HL-60 (cell line): ENCODE data around the gene ZP4.

Source experiments
- DNase-seq, 2 experiments: peaks; one replicate each; pipeline ENCODE4 v3.0.0-alpha.2; 2010 to 2020; ENCODE audit warnings: low read depth in 1 of 2, low spot score in 1 of 2
- H3K27ac ChIP-seq: fragments of 250-450 bp; sonication (Bioruptor Pico); replicated peaks from 2 replicates; pipeline ENCODE4 v1.5.1; 2020; ENCODE audit warnings: mild to moderate bottlenecking, moderate library complexity
- H3K27me3 ChIP-seq: fragments of 250-450 bp; sonication (Bioruptor Pico); 2 replicates; pipeline ENCODE4 v1.5.1; 2021; ENCODE audit warnings: mild to moderate bottlenecking, moderate library complexity; ENCODE audit not compliant: insufficient read depth, poor library complexity, severe bottlenecking
- H3K4me3 ChIP-seq: replicated peaks from 2 replicates; pipeline ENCODE4 v1.5.1; 2011; ENCODE audit warnings: mild to moderate bottlenecking, control low read depth, low read length; ENCODE audit not compliant: insufficient read depth
- GABPA ChIP-seq: IDR thresholded peaks from 2 replicates; pipeline ENCODE4 v1.6.1; 2012; ENCODE audit warnings: low read depth
- POLR2AphosphoS5 ChIP-seq: IDR thresholded peaks from 2 replicates; pipeline ENCODE4 v1.6.1; 2012; ENCODE audit warnings: low read depth
- SPI1 ChIP-seq: IDR thresholded peaks from 2 replicates; pipeline ENCODE4 v1.6.1; 2012; ENCODE audit warnings: low read depth, mild to moderate bottlenecking, borderline replicate concordance
- TF ChIP-seq, protein P1 (sequence below): IDR thresholded peaks from one replicate; pipeline ENCODE4 v1.5.1; 2011; ENCODE audit warnings: low read length, control low read depth, inconsistent platforms; ENCODE audit not compliant: insufficient read depth
- TF ChIP-seq, protein P2 (sequence below): IDR thresholded peaks from 2 replicates; pipeline ENCODE4 v1.6.1; 2012; ENCODE audit warnings: low read depth; ENCODE audit not compliant: insufficient replicate concordance

The ZP4 gene

DNA sequence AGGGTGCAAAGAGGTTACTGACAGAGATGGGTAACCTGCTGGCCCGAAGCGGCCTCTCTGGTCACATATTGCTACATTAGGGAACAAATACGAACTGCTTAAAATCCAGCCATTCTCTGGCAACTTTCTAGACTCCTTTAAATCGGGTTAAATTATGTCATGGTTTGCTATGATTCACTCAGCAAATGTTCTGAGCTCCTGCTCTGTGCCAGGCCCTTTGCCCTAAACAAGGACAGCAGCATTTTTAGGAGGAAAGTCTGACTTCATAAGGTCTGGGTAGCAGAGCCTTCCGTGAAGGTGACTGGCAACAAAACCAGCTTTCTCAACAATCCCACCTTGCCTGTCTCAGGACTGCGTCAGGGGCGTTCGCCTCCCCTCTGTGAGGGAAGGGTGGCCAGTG, 15.4 kb downstream of the ZP4 start:
- H3K27ac ChIP-seq = no peak overlapping the region
- no peaks in the 10 kb centered on the region for H3K27me3 ChIP-seq
- H3K4me3 ChIP-seq = no peak overlapping the region
- no peak for DNase-seq
- TF ChIP-seq SPI1 = no peak
- no peak for TF ChIP-seq GABPA
- TF ChIP-seq POLR2AphosphoS5 = no peak

DNA sequence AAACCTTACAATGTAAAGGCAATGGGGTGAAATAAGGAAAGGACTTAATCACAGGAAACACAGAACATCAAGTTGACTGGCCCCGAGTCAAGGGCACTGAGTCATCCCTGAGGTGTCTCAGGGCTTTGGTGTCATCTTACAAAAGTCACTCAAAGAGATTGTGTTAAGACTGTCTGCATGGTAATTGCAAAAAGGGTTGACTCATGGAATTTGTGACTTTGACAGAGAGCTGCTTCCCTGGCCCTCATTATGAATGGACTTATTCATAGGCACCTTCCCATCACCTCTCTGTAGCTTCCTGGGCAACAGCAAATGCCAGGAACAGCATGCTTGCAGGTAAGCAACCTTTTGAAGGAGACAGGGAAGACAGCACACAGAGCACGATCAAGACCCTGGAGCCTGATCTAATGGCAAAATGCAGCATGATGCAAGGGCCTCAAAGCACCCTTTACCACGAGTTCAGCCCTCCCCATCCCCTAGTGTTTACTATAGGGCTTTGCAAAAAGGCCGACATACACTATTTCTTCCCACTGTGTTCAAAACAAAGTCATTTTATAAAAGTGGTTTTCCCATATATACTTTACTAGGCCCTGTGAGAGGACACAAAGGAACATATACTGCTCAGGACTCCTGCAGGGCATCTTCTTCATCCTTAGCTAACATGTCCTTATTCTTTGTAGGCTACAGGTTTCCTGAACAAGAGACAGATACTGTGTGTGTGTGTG, 17.1 kb downstream of the ZP4 start:
- TF ChIP-seq, protein P1, sequence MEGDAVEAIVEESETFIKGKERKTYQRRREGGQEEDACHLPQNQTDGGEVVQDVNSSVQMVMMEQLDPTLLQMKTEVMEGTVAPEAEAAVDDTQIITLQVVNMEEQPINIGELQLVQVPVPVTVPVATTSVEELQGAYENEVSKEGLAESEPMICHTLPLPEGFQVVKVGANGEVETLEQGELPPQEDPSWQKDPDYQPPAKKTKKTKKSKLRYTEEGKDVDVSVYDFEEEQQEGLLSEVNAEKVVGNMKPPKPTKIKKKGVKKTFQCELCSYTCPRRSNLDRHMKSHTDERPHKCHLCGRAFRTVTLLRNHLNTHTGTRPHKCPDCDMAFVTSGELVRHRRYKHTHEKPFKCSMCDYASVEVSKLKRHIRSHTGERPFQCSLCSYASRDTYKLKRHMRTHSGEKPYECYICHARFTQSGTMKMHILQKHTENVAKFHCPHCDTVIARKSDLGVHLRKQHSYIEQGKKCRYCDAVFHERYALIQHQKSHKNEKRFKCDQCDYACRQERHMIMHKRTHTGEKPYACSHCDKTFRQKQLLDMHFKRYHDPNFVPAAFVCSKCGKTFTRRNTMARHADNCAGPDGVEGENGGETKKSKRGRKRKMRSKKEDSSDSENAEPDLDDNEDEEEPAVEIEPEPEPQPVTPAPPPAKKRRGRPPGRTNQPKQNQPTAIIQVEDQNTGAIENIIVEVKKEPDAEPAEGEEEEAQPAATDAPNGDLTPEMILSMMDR = no peak
- TF ChIP-seq SPI1 (no peak), GABPA (no peak), POLR2AphosphoS5 (no peak)
- TF ChIP-seq, protein P2, sequence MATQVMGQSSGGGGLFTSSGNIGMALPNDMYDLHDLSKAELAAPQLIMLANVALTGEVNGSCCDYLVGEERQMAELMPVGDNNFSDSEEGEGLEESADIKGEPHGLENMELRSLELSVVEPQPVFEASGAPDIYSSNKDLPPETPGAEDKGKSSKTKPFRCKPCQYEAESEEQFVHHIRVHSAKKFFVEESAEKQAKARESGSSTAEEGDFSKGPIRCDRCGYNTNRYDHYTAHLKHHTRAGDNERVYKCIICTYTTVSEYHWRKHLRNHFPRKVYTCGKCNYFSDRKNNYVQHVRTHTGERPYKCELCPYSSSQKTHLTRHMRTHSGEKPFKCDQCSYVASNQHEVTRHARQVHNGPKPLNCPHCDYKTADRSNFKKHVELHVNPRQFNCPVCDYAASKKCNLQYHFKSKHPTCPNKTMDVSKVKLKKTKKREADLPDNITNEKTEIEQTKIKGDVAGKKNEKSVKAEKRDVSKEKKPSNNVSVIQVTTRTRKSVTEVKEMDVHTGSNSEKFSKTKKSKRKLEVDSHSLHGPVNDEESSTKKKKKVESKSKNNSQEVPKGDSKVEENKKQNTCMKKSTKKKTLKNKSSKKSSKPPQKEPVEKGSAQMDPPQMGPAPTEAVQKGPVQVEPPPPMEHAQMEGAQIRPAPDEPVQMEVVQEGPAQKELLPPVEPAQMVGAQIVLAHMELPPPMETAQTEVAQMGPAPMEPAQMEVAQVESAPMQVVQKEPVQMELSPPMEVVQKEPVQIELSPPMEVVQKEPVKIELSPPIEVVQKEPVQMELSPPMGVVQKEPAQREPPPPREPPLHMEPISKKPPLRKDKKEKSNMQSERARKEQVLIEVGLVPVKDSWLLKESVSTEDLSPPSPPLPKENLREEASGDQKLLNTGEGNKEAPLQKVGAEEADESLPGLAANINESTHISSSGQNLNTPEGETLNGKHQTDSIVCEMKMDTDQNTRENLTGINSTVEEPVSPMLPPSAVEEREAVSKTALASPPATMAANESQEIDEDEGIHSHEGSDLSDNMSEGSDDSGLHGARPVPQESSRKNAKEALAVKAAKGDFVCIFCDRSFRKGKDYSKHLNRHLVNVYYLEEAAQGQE = no peak
- no peak overlapping the region for H3K4me3 ChIP-seq
- H3K27ac ChIP-seq = no peak overlapping the region
- no peaks in the 10 kb centered on the region for H3K27me3 ChIP-seq
- DNase-seq = no peak

DNA sequence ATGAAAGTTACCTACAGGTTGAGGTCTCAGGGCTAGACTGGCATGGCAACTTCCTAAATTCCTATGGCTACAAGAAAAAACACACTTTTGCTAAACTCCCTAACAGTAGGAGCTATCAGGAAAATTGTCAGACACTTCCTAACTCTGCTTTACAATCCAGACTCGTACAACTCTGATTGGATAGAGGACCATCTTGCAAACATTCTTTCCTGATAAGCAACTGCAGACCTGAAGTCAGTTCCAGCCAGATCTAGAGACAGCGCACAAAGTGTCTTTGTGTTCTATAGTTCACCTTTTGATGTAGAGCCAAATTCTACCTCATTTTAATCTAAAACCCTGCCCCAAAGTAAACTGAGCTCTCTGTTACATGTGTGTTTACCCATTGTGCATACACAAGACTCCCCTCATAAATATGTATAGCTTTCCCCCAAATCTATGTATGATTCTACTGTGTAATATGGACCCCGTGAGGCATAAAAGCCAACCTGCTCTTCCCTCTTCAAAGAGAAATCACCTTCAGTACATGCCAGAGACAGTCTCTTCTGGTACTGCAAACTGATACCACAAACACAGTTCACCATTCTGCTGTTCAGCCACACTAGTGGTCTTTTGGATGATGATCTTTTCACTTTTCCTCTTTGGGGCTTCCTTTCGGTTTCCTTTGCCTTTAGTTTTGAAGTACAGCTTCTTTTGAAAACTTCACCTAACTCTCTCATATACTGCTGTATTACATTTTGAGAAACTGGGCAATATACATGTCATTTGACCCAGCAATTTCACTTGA, 21.7 kb downstream of the ZP4 start:
- Histone ChIP-seq H3K4me3 (no peak overlapping the region), H3K27ac (no peak overlapping the region), H3K27me3 (no peaks in the 10 kb centered on the region)
- TF ChIP-seq GABPA = no peak
- TF ChIP-seq POLR2AphosphoS5 = no peak
- DNase-seq = no peak

DNA sequence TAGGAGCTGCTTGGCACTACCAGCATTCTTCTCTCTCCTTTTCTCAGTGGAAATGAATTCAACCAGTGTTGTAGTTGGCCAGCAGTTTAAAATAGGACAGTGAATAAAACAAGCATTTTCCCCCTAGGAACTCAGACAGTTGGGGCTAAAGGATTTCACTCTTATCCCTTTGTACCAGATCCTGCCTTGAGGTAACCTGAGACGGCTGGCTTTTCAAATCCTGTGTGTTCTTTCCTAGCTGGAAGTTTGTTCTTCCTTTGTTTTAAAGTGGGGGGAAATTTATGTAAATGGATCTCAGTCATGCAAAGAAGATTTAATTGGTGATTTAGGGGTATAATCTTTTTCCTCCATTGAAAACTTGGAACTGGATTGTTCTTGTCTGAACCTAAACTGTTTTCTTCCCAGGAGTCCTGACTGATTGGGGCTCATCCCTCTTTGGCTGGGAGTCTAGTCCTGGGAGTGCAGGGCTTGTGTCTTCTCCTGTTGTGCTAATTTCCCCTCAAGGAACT, 23.3 kb downstream of the ZP4 start:
- H3K27me3 ChIP-seq = no peaks in the 10 kb centered on the region
- no peak overlapping the region for H3K27ac ChIP-seq
- TF ChIP-seq POLR2AphosphoS5 (no peak), SPI1 (no peak), GABPA (no peak)
- TF ChIP-seq, protein P1 = no peak
- TF ChIP-seq, protein P2 = no peak
- H3K4me3 ChIP-seq = no peak overlapping the region
- no peak for DNase-seq
